GM11168 (cell line): ENCODE data around the gene FBXO7.

Experiments
- in situ Hi-C: fragments of 300-500 bp; cut with MboI; formaldehyde crosslinking; loops from one replicate; pipeline ENCODE4 v1.12.0; 2022; ENCODE audit warnings: low sequenced_read_pairs; ENCODE audit not compliant: unreplicated experiment

Gene FBXO7

GRCh38 chr22:32528984-32529982, 54.7 kb downstream of the FBXO7 start:
- in situ Hi-C loops = loop anchor here (5.0 kb wide), 1 partner anchor 268 kb away; no protein-coding TSS in a partner anchor

GRCh38 chr22:32531228-32531627, 56.6 kb downstream of the FBXO7 start:
- in situ Hi-C loops = no loop called here

GRCh38 chr22:32531931-32532819, 57.6 kb downstream of the FBXO7 start:
- in situ Hi-C loops = no loop called here

GRCh38 chr22:32532820-32533128, 58.2 kb downstream of the FBXO7 start:
- in situ Hi-C loops = no loop called here

- in situ Hi-C loops = no loop called here
Measured at GRCh38 chr22:32533265-32534111, 58.9 kb downstream of the FBXO7 start.

- in situ Hi-C loops = no loop called here
Measured at GRCh38 chr22:32534252-32535235, 59.9 kb downstream of the FBXO7 start.

GRCh38 chr22:32535531-32536190, 61.0 kb downstream of the FBXO7 start:
- in situ Hi-C loops = no loop called here

- in situ Hi-C loops = no loop called here
Measured at GRCh38 chr22:32536352-32536751, 61.7 kb downstream of the FBXO7 start.

- in situ Hi-C loops = no loop called here
Measured at GRCh38 chr22:32538521-32538920, 63.9 kb downstream of the FBXO7 start.

- in situ Hi-C loops = no loop called here
Measured at GRCh38 chr22:32539631-32540421, 65.2 kb downstream of the FBXO7 start.

GRCh38 chr22:32541481-32541880, 66.9 kb downstream of the FBXO7 start:
- in situ Hi-C loops = no loop called here

- in situ Hi-C loops = no loop called here
Measured at GRCh38 chr22:32542066-32542676, 67.6 kb downstream of the FBXO7 start.

- in situ Hi-C loops = no loop called here
Measured at GRCh38 chr22:32542677-32543357, 68.2 kb downstream of the FBXO7 start.

- in situ Hi-C loops = no loop called here
Measured at GRCh38 chr22:32544953-32545558, 70.4 kb downstream of the FBXO7 start.

GRCh38 chr22:32545801-32546200, 71.2 kb downstream of the FBXO7 start:
- in situ Hi-C loops = no loop called here

- in situ Hi-C loops = no loop called here
Measured at GRCh38 chr22:32546496-32546895, 71.9 kb downstream of the FBXO7 start.
